ENCODE measurements around the gene STRBP.

- TF ChIP-seq CTCF (IDR thresholded peaks at IDR 0.05) (no peak), POLR2A (IDR thresholded peaks at IDR 0.05) (no peak), POLR2AphosphoS5 (IDR thresholded peaks at IDR 0.05) (no peak), EP300 (IDR thresholded peaks at IDR 0.05) (no peak)
These were observed 39.4 kb downstream of the STRBP start for GRCh38 chr9:123228967-123229366.

All from suprapubic skin (tissue), 4 donors.